SK-N-MC (cell line): Measurements from ENCODE around the gene PTPRB.
A peak's percentile ranks its signal among the peaks of the same experiment; 100 is the strongest.

Experiments used
- DNase-seq: peaks from one replicate; pipeline ENCODE4 v3.0.0-alpha.2; 2011; ENCODE audit warnings: low read depth, low spot score
- H3K27ac ChIP-seq: fragments of 200-600 bp; sonication (generic); 2 replicates; pipeline ENCODE4 v1.5.1; 2016; ENCODE audit warnings: mixed run types
- H3K36me3 ChIP-seq: fragments of 200-600 bp; sonication (generic); 2 replicates; pipeline ENCODE4 v1.6.1; 2017; ENCODE audit warnings: antibody characterized with exemption, low read length, mixed read lengths; ENCODE audit not compliant: insufficient read depth
- H3K4me3 ChIP-seq: fragments of 200-600 bp; sonication (generic); 2 replicates; pipeline ENCODE4 v1.5.1; 2016
- H3K9ac ChIP-seq: fragments of 200-600 bp; sonication (generic); 2 replicates; pipeline ENCODE4 v1.8.0; 2017; ENCODE audit warnings: mixed run types, mixed read lengths; ENCODE audit not compliant: insufficient read length
- H3K9me3 ChIP-seq: fragments of 200-600 bp; sonication (generic); 2 replicates; pipeline ENCODE4 v1.6.1; 2017; ENCODE audit warnings: low read depth, mild to moderate bottlenecking, antibody characterized with exemption, low read length, moderate library complexity, mixed read lengths
- EZH2 ChIP-seq: fragments of 200-600 bp; sonication (generic); IDR thresholded peaks from one replicate; pipeline ENCODE4 v1.6.1; 2017; ENCODE audit warnings: antibody characterized with exemption
- FOXP2 ChIP-seq: optimal IDR thresholded peaks from 2 replicates; pipeline ENCODE3; 2011; ENCODE audit warnings: mild to moderate bottlenecking, moderate library complexity; ENCODE audit not compliant: insufficient read depth; ENCODE audit errors: extremely low read length, control extremely low read depth
- POLR2AphosphoS5 ChIP-seq: IDR thresholded peaks from 2 replicates; pipeline ENCODE4 v1.6.1; 2012; ENCODE audit warnings: mild to moderate bottlenecking, low read depth, low read length, borderline replicate concordance

PTPRB gene

DNA sequence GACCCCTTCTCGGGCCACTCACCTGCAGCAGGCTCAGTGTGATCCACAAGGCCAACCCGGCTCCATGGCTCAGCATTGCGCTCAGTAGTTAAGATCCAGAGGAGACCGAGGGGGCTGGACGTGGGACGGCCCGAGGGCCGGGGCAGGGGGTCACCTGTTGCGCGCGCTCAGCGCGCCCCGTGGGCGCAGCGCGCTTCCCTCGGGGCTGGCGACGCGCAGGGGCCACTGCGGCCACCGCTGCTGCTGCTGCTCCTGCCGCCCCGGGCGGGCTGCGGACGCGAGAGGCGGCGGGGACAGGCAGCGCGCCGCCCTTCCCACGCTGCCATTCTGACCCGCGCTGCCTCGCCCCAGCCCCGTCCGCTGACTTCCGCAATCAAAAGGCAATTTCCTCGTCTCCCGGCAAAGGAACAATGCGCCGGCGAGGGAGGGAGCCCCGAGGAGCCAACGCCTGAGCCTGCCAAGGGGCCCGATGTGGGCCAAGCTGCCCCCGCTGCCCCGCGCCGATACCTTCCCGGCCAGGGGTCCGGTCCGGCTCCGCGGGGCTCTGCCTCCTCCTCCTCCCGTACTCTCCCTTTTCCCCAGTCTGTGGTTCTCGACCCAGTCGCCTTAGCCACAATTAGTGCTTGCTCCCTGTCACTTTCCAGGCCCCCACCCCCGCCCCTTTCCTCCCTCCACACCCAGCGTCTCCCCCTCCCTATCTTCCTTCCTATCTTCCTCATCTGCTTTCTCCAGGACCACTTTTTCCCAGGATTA lies 27.3 kb downstream of the PTPRB start:
- TF ChIP-seq POLR2AphosphoS5 (no peak), EZH2 (no peak), FOXP2 (no peak)
- no peak for DNase-seq
- H3K4me3 ChIP-seq = peak overlapping the region; percentile 66
- H3K36me3 ChIP-seq = no peaks in the 10 kb centered on the region
- H3K9ac ChIP-seq = no peak overlapping the region
- no peaks in the 10 kb centered on the region for H3K9me3 ChIP-seq
- H3K27ac ChIP-seq = no peak overlapping the region

- Histone ChIP-seq H3K4me3 (peak overlapping the region; percentile 66), H3K9ac (no peak overlapping the region), H3K36me3 (no peaks in the 10 kb centered on the region), H3K9me3 (no peaks in the 10 kb centered on the region), H3K27ac (no peak overlapping the region)
- TF ChIP-seq POLR2AphosphoS5 (no peak), EZH2 (no peak), FOXP2 (no peak)
- no peak for DNase-seq
Measured at GRCh38 chr12:70609203-70609602, 28.0 kb downstream of the PTPRB start.

- no peak for TF ChIP-seq EZH2
- TF ChIP-seq FOXP2 = no peak
- TF ChIP-seq POLR2AphosphoS5 = no peak
- Histone ChIP-seq H3K9ac (no peak overlapping the region), H3K36me3 (no peaks in the 10 kb centered on the region), H3K27ac (no peak overlapping the region), H3K9me3 (no peaks in the 10 kb centered on the region), H3K4me3 (no peak overlapping the region)
- DNase-seq = no peak
Measured at GRCh38 chr12:70608184-70608583, 29.0 kb downstream of the PTPRB start.

GRCh38 chr12:70607107-70607506 lies 30.1 kb downstream of the PTPRB start:
- DNase-seq = no peak
- no peaks in the 10 kb centered on the region for H3K9me3 ChIP-seq

GRCh38 chr12:70605976-70606375 lies 31.3 kb downstream of the PTPRB start:
- H3K27ac ChIP-seq = no peak overlapping the region
- DNase-seq = no peak
- H3K9me3 ChIP-seq = no peaks in the 10 kb centered on the region
- TF ChIP-seq POLR2AphosphoS5 = no peak
- TF ChIP-seq EZH2 = no peak
- TF ChIP-seq FOXP2 = no peak
- no peak overlapping the region for H3K4me3 ChIP-seq
- H3K36me3 ChIP-seq = no peaks in the 10 kb centered on the region
- no peak overlapping the region for H3K9ac ChIP-seq

More at GRCh38 chr12:70607107-70607506, 30.1 kb downstream of the PTPRB start:
- Histone ChIP-seq H3K36me3 (no peaks in the 10 kb centered on the region), H3K27ac (no peak overlapping the region), H3K4me3 (no peak overlapping the region), H3K9ac (no peak overlapping the region)
- TF ChIP-seq FOXP2 (no peak), EZH2 (no peak), POLR2AphosphoS5 (no peak)

- Histone ChIP-seq H3K4me3 (no peak overlapping the region), H3K36me3 (no peaks in the 10 kb centered on the region), H3K9me3 (no peaks in the 10 kb centered on the region), H3K27ac (no peak overlapping the region), H3K9ac (no peak overlapping the region)
- DNase-seq = no peak
- TF ChIP-seq POLR2AphosphoS5 (no peak), FOXP2 (no peak), EZH2 (no peak)
Measured at GRCh38 chr12:70604662-70605061, 32.6 kb downstream of the PTPRB start.

- H3K9ac ChIP-seq = no peak overlapping the region
- H3K4me3 ChIP-seq = no peak overlapping the region
- no peaks in the 10 kb centered on the region for H3K9me3 ChIP-seq
- no peak for TF ChIP-seq EZH2
- no peak for TF ChIP-seq FOXP2
- TF ChIP-seq POLR2AphosphoS5 = no peak
- H3K27ac ChIP-seq = no peak overlapping the region
- no peaks in the 10 kb centered on the region for H3K36me3 ChIP-seq
- DNase-seq = no peak
Measured at GRCh38 chr12:70603044-70603443, 34.2 kb downstream of the PTPRB start.

DNA sequence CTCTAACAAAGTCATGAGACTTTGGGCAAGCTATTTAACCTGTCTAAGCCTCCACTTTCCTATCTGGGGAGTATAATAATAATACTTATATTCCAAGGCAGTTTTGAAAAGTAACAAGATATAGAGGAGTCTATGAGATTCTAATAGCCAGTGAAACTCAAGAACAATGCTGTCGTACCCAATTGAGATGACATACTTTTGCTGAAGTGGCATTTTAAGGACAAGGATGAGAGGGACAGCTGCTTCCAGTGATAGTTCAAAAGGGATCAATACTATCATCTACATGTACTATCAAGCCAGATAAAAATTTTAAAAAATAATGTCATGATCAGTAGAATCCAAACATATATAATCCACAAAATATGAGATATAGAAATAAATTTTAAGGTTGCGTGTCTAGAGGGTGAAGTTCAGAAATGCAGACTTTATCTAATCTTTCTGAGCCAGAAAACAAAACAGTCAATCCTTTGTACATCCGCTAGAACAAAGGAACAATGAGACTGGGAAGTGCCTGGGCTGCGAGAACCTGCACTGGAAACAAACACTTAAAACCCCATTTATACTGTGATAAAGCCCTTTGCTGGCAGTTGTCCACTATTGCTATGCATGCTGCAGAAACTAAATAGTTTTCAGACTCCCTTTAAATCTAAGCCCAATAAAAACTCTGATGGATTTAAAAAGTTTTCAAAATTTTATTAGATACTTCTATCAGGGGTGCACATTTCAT lies 38.6 kb downstream of the PTPRB start:
- no peak for DNase-seq
- Histone ChIP-seq H3K9ac (no peak overlapping the region), H3K36me3 (no peaks in the 10 kb centered on the region), H3K27ac (no peak overlapping the region), H3K4me3 (no peak overlapping the region), H3K9me3 (no peaks in the 10 kb centered on the region)
- TF ChIP-seq POLR2AphosphoS5 = no peak
- TF ChIP-seq EZH2 = no peak
- TF ChIP-seq FOXP2 = no peak

DNA sequence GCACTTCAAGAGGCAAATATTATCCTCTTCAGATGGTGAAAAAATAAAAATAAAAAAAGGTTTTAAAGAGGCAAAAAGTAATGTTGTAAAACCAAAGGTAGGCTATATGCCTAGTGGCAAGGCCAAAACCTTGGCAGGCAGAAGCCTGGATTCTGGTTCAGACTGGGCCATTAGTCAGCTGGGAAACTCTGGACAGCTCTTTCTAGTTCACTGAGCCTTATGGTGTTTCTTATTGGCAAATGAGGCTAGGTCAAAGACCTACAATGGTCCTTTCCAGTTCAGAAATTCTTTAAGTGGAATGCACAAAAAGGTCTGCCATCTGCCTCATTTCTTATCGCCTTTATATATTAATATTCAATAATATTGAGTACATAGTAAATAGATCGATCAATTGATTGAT lies 44.6 kb downstream of the PTPRB start:
- TF ChIP-seq POLR2AphosphoS5 (no peak), EZH2 (no peak), FOXP2 (no peak)
- Histone ChIP-seq H3K9ac (no peak overlapping the region), H3K36me3 (no peaks in the 10 kb centered on the region), H3K4me3 (no peak overlapping the region), H3K9me3 (no peaks in the 10 kb centered on the region; the same call in 1 of the 2 replicates), H3K27ac (no peak overlapping the region)
- DNase-seq = no peak
